PFSK-1 (cell line): Measurements from ENCODE around the gene GABBR2. TPM values are rescaled to one million over a fixed set of nuclear protein-coding genes. Genes with fewer than 3 reads are reported as not detected.

Source experiments
- FOXP2 ChIP-seq: optimal IDR thresholded peaks from 2 replicates; pipeline ENCODE3; 2011; ENCODE audit warnings: borderline replicate concordance, control low read depth, inconsistent platforms; ENCODE audit not compliant: insufficient read depth; ENCODE audit errors: extremely low read length, extremely low read depth
- POLR2AphosphoS5 ChIP-seq: IDR thresholded peaks from 2 replicates; pipeline ENCODE4 v1.6.1; 2012; ENCODE audit warnings: low read depth, mild to moderate bottlenecking, control low read depth, low read length, moderate library complexity
- SIN3A ChIP-seq: IDR thresholded peaks from 2 replicates; pipeline ENCODE4 v1.6.1; 2012; ENCODE audit warnings: mild to moderate bottlenecking, low read length, moderate library complexity, borderline replicate concordance; ENCODE audit not compliant: insufficient read depth
- TAF1 ChIP-seq: IDR thresholded peaks from 2 replicates; pipeline ENCODE4 v1.6.1; 2012; ENCODE audit warnings: low read length, control low read depth, borderline replicate concordance; ENCODE audit not compliant: insufficient read depth
- polyA plus RNA-seq: library from polyadenylated mRNA; unstranded; fragments of >200 nt; gene quantifications from one replicate; pipeline ENCODE4 v1.2.1, GENCODE V29; 2012; ENCODE audit warnings: low read depth, missing spikeins; ENCODE audit not compliant: insufficient read length
- TF ChIP-seq, protein P1 (sequence below), 2 experiments: IDR thresholded peaks; 2 replicates each; pipeline versions ENCODE4 v1.6.1 to v1.8.0; 2011 to 2012; ENCODE audit warnings: low read depth in 2 of 2, low read length in 2 of 2, control low read depth in 1 of 2, inconsistent platforms in 1 of 2, mild to moderate bottlenecking in 1 of 2, moderate library complexity in 1 of 2; ENCODE audit not compliant: insufficient read depth in 1 of 2

GABBR2 gene
- polyA plus RNA-seq: 0.94 TPM

DNA sequence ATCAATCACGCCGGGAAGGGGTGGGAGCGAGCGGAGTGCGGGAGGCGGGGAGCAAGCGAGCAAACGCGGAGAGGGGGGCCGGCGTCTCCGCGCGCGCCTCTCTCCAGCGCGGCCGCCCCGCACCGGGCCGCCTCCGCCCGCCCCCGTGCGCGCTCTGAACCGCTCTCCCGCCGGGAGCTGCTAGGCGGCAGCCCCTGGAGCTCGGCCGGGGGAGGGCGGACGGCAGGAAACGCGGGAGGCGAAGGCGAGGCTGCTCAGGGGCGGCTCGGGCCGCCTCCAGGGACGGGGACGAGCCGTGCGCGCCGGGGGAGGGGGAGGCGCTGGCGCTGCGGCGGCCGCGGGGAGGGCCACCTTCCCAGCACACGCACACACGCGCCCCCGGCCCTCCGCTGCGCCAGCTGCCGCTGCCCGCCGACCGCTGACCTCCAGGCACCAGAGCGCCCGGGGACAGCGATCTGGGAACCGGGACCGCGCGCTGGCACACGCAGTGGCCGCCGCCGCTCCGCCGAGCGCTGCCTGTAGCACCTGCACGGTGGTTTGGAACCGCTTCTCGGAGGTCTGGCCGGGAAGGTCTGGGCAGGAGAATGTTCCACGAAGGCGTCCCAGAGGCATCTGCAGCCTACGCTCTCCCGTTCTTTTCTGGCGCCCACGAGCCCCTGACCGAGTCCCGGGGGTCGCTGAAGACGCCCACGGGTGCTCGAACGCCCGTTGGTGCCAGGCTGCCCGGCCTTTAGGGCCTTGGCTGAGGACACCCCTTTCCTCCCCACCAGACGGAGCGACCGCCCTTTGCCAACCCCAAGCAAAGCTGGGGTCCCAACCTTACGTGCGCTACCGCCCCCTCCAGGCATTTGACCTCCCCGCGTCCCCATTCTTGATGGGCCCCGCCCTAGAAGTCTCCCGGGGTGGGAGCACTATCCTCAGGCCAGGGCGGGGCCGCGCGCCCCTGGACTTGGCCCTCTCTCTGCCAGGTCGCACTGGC is at the start of gene GABBR2:
Gene GABBR2, minus strand, starts transcription at position 3 of the 979 bp plus-strand sequence. CDS start 198 bp downstream, outside the sequence.
- TF ChIP-seq, protein P1, sequence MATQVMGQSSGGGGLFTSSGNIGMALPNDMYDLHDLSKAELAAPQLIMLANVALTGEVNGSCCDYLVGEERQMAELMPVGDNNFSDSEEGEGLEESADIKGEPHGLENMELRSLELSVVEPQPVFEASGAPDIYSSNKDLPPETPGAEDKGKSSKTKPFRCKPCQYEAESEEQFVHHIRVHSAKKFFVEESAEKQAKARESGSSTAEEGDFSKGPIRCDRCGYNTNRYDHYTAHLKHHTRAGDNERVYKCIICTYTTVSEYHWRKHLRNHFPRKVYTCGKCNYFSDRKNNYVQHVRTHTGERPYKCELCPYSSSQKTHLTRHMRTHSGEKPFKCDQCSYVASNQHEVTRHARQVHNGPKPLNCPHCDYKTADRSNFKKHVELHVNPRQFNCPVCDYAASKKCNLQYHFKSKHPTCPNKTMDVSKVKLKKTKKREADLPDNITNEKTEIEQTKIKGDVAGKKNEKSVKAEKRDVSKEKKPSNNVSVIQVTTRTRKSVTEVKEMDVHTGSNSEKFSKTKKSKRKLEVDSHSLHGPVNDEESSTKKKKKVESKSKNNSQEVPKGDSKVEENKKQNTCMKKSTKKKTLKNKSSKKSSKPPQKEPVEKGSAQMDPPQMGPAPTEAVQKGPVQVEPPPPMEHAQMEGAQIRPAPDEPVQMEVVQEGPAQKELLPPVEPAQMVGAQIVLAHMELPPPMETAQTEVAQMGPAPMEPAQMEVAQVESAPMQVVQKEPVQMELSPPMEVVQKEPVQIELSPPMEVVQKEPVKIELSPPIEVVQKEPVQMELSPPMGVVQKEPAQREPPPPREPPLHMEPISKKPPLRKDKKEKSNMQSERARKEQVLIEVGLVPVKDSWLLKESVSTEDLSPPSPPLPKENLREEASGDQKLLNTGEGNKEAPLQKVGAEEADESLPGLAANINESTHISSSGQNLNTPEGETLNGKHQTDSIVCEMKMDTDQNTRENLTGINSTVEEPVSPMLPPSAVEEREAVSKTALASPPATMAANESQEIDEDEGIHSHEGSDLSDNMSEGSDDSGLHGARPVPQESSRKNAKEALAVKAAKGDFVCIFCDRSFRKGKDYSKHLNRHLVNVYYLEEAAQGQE (IDR thresholded peaks at IDR 0.05; ENCODE audit: insufficient read depth in 1 of 2, low read depth in 2 of 2, low read length in 2 of 2): no peak
- TF ChIP-seq TAF1: no peak
- no peak for TF ChIP-seq SIN3A
- no peak for TF ChIP-seq FOXP2
- TF ChIP-seq POLR2AphosphoS5: no peak

DNA sequence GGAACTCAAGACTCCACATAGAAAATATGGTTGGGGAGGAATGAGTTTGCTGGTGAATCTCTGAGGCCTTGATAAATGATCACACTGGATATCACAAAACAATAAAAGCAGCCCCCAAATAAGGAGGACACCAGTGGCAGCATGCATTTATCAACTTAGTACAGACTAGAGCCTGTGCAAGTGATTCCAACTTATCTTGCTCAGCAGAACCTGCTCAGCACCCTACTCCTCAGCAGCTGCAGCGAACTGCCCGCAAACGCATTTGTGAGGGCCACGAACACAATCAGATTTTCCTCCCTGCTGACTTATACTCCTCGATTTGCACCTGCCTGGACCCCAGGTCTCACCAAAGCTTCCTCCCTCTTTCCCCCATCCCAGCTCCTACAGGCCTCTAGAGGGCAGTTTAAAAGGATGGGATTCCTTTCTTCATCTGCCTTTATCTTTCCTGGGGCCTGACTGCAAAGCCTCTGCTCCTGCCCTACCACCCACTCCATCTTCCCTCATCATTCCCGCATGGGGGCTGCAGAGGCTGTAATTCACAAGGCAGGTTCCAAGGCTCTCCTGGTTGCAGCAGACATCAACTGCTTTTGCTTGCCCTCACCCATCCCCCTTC is 46.4 kb upstream of the GABBR2 start:
- TF ChIP-seq TAF1 (no peak), POLR2AphosphoS5 (no peak), SIN3A (no peak), FOXP2 (no peak)
- TF ChIP-seq, protein P1 (IDR thresholded peaks at IDR 0.05; ENCODE audit: insufficient read depth in 1 of 2, low read depth in 2 of 2, low read length in 2 of 2): no peak

DNA sequence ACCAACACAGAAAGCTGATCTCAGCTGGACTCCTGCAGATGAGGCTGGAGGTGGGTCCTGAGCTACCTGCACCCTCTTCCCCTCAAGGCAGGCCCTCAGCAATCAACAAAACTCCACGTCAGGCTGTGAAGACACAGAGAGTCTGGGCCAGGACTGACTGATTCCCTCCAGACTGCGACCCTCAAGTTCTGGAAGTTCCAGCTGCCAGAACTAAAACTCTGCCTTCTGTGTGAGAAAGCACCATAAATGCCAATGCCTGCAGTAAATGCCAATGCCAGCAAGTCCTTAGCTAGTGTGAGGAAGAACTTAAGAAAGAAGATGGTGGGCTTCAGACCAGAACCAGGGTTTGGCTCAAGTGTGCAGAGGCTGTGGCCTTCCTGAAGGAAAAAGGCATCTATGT is 42.5 kb upstream of the GABBR2 start:
- no peak for TF ChIP-seq FOXP2

DNA sequence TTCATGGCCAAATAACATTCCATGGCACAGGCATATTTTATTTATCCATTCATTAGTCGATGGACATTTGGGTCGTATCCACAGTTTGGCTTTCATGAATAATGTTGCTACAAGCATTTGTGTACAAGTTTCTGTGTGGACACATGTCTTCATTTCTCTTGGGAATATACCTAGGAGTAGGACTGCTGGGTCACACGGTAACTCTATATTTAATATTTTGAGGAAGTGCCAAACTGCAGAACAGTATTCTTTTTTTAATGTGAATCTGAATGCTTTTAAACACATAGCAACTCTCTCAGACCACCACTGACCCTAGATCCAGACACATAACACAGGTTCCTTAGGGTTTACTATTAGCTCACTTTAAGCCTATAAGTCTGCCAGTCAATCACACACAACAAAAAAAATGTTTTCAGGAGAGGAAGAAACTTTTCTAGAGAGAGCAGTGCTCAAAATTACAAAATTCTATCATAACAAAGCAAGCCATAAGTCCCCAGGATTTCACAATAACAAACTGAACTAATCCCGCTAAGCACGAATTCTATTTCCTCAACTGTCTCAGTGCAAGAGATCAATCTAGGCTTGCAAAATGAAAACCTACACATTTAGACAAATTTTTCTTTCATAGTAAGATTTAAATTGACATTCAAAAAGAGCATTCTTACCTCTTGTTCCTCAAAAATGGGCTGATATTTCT is 41.8 kb upstream of the GABBR2 start:
- TF ChIP-seq, protein P1 (IDR thresholded peaks at IDR 0.05; ENCODE audit: insufficient read depth in 1 of 2, low read depth in 2 of 2, low read length in 2 of 2): no peak
- TF ChIP-seq FOXP2 (no peak), TAF1 (no peak), POLR2AphosphoS5 (no peak), SIN3A (no peak)

DNA sequence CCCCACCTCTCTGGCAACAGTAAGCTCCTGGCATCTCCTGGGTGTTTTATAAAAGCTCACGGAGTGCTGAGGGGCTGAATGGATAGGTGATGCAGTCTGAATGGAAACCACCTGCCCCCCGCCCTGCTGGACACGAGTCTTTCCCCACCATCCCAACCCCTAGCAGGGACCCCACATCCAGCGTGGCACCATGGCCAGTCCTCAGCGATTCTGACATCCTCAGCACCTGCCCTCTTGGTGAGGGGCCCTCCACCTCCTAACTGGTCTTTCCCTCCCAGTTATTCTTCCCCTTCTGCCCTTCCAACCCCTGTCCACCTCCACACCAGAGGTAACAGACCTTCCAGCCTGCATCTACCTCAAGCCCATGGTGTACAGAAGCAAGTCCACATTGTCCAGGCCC is 38.7 kb upstream of the GABBR2 start:
- TF ChIP-seq POLR2AphosphoS5: no peak
- no peak for TF ChIP-seq TAF1
- TF ChIP-seq SIN3A: no peak
- TF ChIP-seq FOXP2: no peak
- TF ChIP-seq, protein P1 (IDR thresholded peaks at IDR 0.05; ENCODE audit: insufficient read depth in 1 of 2, low read depth in 2 of 2, low read length in 2 of 2): no peak
